Esophagus muscularis mucosa (tissue), 4 donors: ENCODE measurements around the gene NSD1.

Source experiments
- EP300 ChIP-seq: sonication (generic); formaldehyde crosslinking; IDR thresholded peaks from one replicate; pipeline ENCODE4 v1.6.1; 2017; ENCODE audit warnings: antibody characterized with exemption
- POLR2A ChIP-seq: fragments of 450-650 bp; IDR thresholded peaks from one replicate; pipeline ENCODE4 v1.6.1; 2017; ENCODE audit warnings: antibody characterized with exemption, moderate library complexity, mild to moderate bottlenecking, low read depth
- TF ChIP-seq, protein P1 (sequence below), 3 experiments: fragments of 200-600 bp in 2 of 3; fragments of 450-650 bp in 1 of 3; sonication (generic) in 2 of 3; IDR thresholded peaks; one replicate each; pipeline ENCODE4 v1.5.1; 2017 to 2019; ENCODE audit warnings: antibody characterized with exemption in 3 of 3, mild to moderate bottlenecking in 2 of 3, moderate library complexity in 1 of 3

DNA sequence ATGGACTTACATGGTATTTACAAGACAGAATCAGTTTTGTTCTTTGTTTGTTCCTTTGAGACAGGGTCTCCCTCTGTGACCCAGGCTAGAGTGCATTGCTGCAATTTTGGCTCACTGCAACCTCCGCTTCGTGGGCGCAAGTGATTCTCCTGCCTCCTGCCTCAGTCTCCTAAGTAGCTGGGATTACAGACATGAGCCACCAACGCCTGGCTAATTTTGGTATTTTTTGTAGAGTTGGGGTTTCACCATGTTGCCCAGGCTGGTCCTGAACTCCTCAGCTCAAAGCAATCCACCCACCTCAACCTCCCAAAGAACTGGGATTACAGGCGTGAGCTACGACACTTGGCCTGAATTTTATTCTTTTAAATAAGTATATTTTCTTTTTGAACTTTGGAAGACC, 142.3 kb downstream of the NSD1 start:
- TF ChIP-seq, protein P1, sequence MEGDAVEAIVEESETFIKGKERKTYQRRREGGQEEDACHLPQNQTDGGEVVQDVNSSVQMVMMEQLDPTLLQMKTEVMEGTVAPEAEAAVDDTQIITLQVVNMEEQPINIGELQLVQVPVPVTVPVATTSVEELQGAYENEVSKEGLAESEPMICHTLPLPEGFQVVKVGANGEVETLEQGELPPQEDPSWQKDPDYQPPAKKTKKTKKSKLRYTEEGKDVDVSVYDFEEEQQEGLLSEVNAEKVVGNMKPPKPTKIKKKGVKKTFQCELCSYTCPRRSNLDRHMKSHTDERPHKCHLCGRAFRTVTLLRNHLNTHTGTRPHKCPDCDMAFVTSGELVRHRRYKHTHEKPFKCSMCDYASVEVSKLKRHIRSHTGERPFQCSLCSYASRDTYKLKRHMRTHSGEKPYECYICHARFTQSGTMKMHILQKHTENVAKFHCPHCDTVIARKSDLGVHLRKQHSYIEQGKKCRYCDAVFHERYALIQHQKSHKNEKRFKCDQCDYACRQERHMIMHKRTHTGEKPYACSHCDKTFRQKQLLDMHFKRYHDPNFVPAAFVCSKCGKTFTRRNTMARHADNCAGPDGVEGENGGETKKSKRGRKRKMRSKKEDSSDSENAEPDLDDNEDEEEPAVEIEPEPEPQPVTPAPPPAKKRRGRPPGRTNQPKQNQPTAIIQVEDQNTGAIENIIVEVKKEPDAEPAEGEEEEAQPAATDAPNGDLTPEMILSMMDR (IDR thresholded peaks at IDR 0.05) = no peak
- TF ChIP-seq EP300 (no peak), POLR2A (no peak)
